Small intestine (tissue), 7 donors: ENCODE results near the gene HOXA11. TPM values are rescaled to one million over a fixed set of nuclear protein-coding genes. Genes with fewer than 3 reads are reported as not detected.

Experiments
- DNase-seq, 2 donors: peaks; one replicate each; pipeline versions ENCODE4 v3.0.0 to v3.0.0-alpha.2; 2013
- FAIRE-seq: peaks from 2 replicates; lab custom pipeline; 2012; peaks lifted over from hg19 to GRCh38; lab: Jason Lieb, UNC
- H3K27ac ChIP-seq, 3 donors: one replicate each; pipeline ENCODE4 v1.5.1; 2013; ENCODE audit warnings: low read length in 2 of 3, mild to moderate bottlenecking in 2 of 3, control low read depth in 1 of 3, inconsistent platforms in 1 of 3, low read depth in 1 of 3, moderate library complexity in 1 of 3
- H3K27me3 ChIP-seq, 3 donors: one replicate each; pipeline ENCODE4 v1.6.1; 2013; ENCODE audit warnings: low read length in 3 of 3, inconsistent platforms in 1 of 3; ENCODE audit not compliant: control insufficient read depth in 3 of 3, insufficient read depth in 3 of 3
- H3K36me3 ChIP-seq, 3 donors: one replicate each; pipeline ENCODE4 v1.6.1; 2013; ENCODE audit warnings: low read length in 3 of 3, inconsistent platforms in 1 of 3, low read depth in 1 of 3, mild to moderate bottlenecking in 1 of 3, moderate library complexity in 1 of 3; ENCODE audit not compliant: control insufficient read depth in 3 of 3, insufficient read depth in 2 of 3
- H3K4me1 ChIP-seq, 3 donors: one replicate each; pipeline ENCODE4 v1.6.1; 2013; ENCODE audit warnings: low read length in 2 of 3, inconsistent platforms in 1 of 3, low read depth in 1 of 3, mild to moderate bottlenecking in 1 of 3, moderate library complexity in 1 of 3; ENCODE audit not compliant: control insufficient read depth in 3 of 3, insufficient read depth in 2 of 3
- H3K4me3 ChIP-seq, 3 donors: one replicate each; pipeline ENCODE4 v1.5.1; 2013; ENCODE audit warnings: low read length in 3 of 3, control low read depth in 1 of 3, inconsistent platforms in 1 of 3, low read depth in 1 of 3, mild to moderate bottlenecking in 1 of 3, moderate library complexity in 1 of 3
- H3K9me3 ChIP-seq, 2 donors: one replicate each; pipeline ENCODE4 v1.6.1; 2013; ENCODE audit warnings: low read depth in 1 of 2, low read length in 1 of 2; ENCODE audit not compliant: control insufficient read depth in 2 of 2, insufficient read depth in 1 of 2
- WGBS, 3 donors: extraction: QIAGEN DNeasy Blood & Tissue Kit; methylation state at CpG; one replicate each; pipeline ENCODE4 v1.1.7; 2013; 5-methylcytosine and 5-hydroxymethylcytosine counted together
- polyA plus RNA-seq, 4 donors: library from polyadenylated mRNA; stranded (reverse) in 3 of 4; unstranded in 1 of 4; fragments of 200-250 nt in 3 of 4; fragments of 120-200 nt in 1 of 4; gene quantifications; one replicate each; pipeline versions ENCODE4 v1.2.1 to v1.2.3, GENCODE V29; 2013
- donor health status: healthy with polysubstance abuse.
- donor health status: control.
- donor health status: control.
- donor health status: Bipolar disorder and iron deficiency.
- donor health status: healthy.

Gene HOXA11
- polyA plus RNA-seq, 4 donors: 0.04 TPM; not detected in 3

GRCh38 chr7:27175626-27176523, 9.2 kb downstream of the HOXA11 start:
- H3K4me1 ChIP-seq: peaks cover 0 to 14% (median 0%) of the 10 kb centered on the region in 3 donors
- WGBS, 3 donors: 25 to 51% (median 45%) methylated on average over 40 of the region's 40 CpGs
- DNase-seq (no peak), FAIRE-seq (no peak)
- H3K4me3 ChIP-seq: peak overlapping the region in 1 of 3 donors; percentile 30
- peak overlapping the region in 1 of 3 donors; percentile 16 for H3K27ac ChIP-seq
- H3K9me3 ChIP-seq: peaks cover 0 to 5% of the 10 kb centered on the region in 2 donors
- peaks cover 0 to 2% (median 0%) of the 10 kb centered on the region in 3 donors for H3K36me3 ChIP-seq
- H3K27me3 ChIP-seq: peaks cover 15 to 97% (median 77%) of the 10 kb centered on the region in 3 donors

- FAIRE-seq (no peak), DNase-seq (no peak)
- Histone ChIP-seq H3K4me1 (peaks cover 0 to 13% (median 0%) of the 10 kb centered on the region in 3 donors), H3K9me3 (peaks cover 0 to 5% of the 10 kb centered on the region in 2 donors), H3K4me3 (peak overlapping the region in 1 of 3 donors; percentile 30), H3K27me3 (peaks cover 15 to 93% (median 73%) of the 10 kb centered on the region in 3 donors), H3K27ac (peak overlapping the region in 1 of 3 donors; percentile 39), H3K36me3 (peaks cover 0 to 2% (median 0%) of the 10 kb centered on the region in 3 donors)
- WGBS, 3 donors: 40 to 55% (median 42%) methylated on average over 12 of the region's 12 CpGs
Measured at GRCh38 chr7:27174874-27175625, 10.0 kb downstream of the HOXA11 start.

GRCh38 chr7:27173956-27174873, 10.8 kb downstream of the HOXA11 start, which contains the start of gene HOXA10:
TSS of gene HOXA10 (minus strand) at chr7:27174320. CDS start at chr7:27174306, 14 bp downstream.
- H3K27ac ChIP-seq: peak within 1 kb of the TSS in 1 of 3 donors; percentile 39
- H3K27me3 ChIP-seq: peaks cover 15 to 93% (median 76%) of the 10 kb centered on the region in 3 donors
- peaks cover 0 to 3% (median 0%) of the 10 kb centered on the region in 3 donors for H3K36me3 ChIP-seq
- H3K9me3 ChIP-seq: peaks cover 0 to 5% of the 10 kb centered on the region in 2 donors
- DNase-seq (no peak), FAIRE-seq (no peak)
- peaks cover 0 to 7% (median 0%) of the 10 kb centered on the region in 3 donors for H3K4me1 ChIP-seq
- H3K4me3 ChIP-seq: peak within 1 kb of the TSS; percentile 47 to 73 (median 47)
- 7 to 14% (median 10%) methylated on average over 74 to 82 of the region's 82 CpGs for WGBS, 3 donors

- WGBS, 3 donors: 1 to 2% (median 1%) methylated on average over 38 to 59 of the region's 59 CpGs
Measured at GRCh38 chr7:27173511-27173955, 11.5 kb downstream of the HOXA11 start.

GRCh38 chr7:27172823-27173510, 12.1 kb downstream of the HOXA11 start:
- peaks cover 0 to 10% of the 10 kb centered on the region in 2 donors for H3K9me3 ChIP-seq
- peaks cover 0 to 7% (median 0%) of the 10 kb centered on the region in 3 donors for H3K36me3 ChIP-seq
- FAIRE-seq: no peak
- peaks cover 0 to 6% (median 0%) of the 10 kb centered on the region in 3 donors for H3K4me1 ChIP-seq
- peak overlapping the region in 1 of 3 donors; percentile 20 for H3K27ac ChIP-seq
- peaks cover 20 to 93% (median 81%) of the 10 kb centered on the region in 3 donors for H3K27me3 ChIP-seq
- peak overlapping the region; percentile 47 to 73 (median 47) for H3K4me3 ChIP-seq
- DNase-seq: no peak
- 2% methylated on average over 50 to 58 of the region's 58 CpGs for WGBS, 3 donors

More at GRCh38 chr7:27173511-27173955, 11.5 kb downstream of the HOXA11 start:
- Histone ChIP-seq H3K36me3 (peaks cover 0 to 5% (median 0%) of the 10 kb centered on the region in 3 donors), H3K27ac (no peak overlapping the region), H3K27me3 (peaks cover 20 to 93% (median 78%) of the 10 kb centered on the region in 3 donors), H3K9me3 (peaks cover 0 to 8% of the 10 kb centered on the region in 2 donors), H3K4me1 (peaks cover 0 to 6% (median 0%) of the 10 kb centered on the region in 3 donors), H3K4me3 (peak overlapping the region; percentile 24 to 73 (median 47))
- FAIRE-seq (no peak), DNase-seq (peak in 1 of 2 donors; percentile 69)

GRCh38 chr7:27172315-27172774, 12.7 kb downstream of the HOXA11 start:
- H3K4me3 ChIP-seq: peak overlapping the region in 2 of 3 donors; percentile 47 to 73
- H3K27ac ChIP-seq: peak overlapping the region in 1 of 3 donors; percentile 15
- H3K36me3 ChIP-seq: peaks cover 0 to 7% (median 0%) of the 10 kb centered on the region in 3 donors
- peaks cover 0 to 10% of the 10 kb centered on the region in 2 donors for H3K9me3 ChIP-seq
- H3K4me1 ChIP-seq: peaks cover 0 to 6% (median 0%) of the 10 kb centered on the region in 3 donors
- WGBS, 3 donors: 7 to 9% (median 8%) methylated on average over 10 of the region's 10 CpGs
- H3K27me3 ChIP-seq: peaks cover 20 to 93% (median 78%) of the 10 kb centered on the region in 3 donors
- no peak for FAIRE-seq
- no peak for DNase-seq
